ENCODE data around the gene LYST. TPM values are rescaled to one million over a fixed set of nuclear protein-coding genes. Genes with fewer than 3 reads are reported as not detected.

Gene LYST
- total and polyA plus RNA-seq, 2 of the 8 experiments (the other 6 are each of a cell fraction or from before 2014, with no cell fraction given): 0.29 to 0.58 TPM

GRCh38 chr1:235679005-235679404 is 187.7 kb downstream of the LYST start:
- ChIA-PET POLR2A (ENCODE audit: partially characterized antibody) (interaction anchor here (1.0 to 1.1 kb wide), 2 partner anchors 10 to 11 kb away, joined by 3 read pairs; no protein-coding TSS in a partner anchor), CTCF (ENCODE audit: partially characterized antibody) (interaction anchor here (1.0 to 1.3 kb wide), 3 partner anchors 9 to 78 kb away, joined by 3 read pairs; no protein-coding TSS in a partner anchor)
- H3K4ac ChIP-seq (replicated peaks; ENCODE audit: insufficient read length, low read depth, low read length): no peak overlapping the region
- no peak overlapping the region; a peak in 1 of 7 replicates for H3K9ac ChIP-seq (replicated peaks in 1 of 4; ENCODE audit: extremely low read depth in 1 of 4, low read depth in 3 of 4, low read length in 3 of 4)
- H2AK5ac ChIP-seq (ENCODE audit: low read depth, low read length): no peak overlapping the region
- H3K23ac ChIP-seq (ENCODE audit: insufficient read length): no peak overlapping the region
- FAIRE-seq: peak; percentile 48
- no peaks in the 10 kb centered on the region for H4K20me1 ChIP-seq (replicated peaks in 1 of 2; ENCODE audit: control insufficient read depth in 1 of 2, insufficient read depth in 2 of 2, low read length in 2 of 2)
- H3K4me1 ChIP-seq (replicated peaks in 1 of 4; ENCODE audit: control insufficient read depth in 3 of 4, insufficient read depth in 4 of 4, low read length in 3 of 4): peaks cover 0 to 19% (median 11%) of the 10 kb centered on the region in 4 experiments; a peak in 5 of 7 replicates
- no peak overlapping the region for H3K4me3 ChIP-seq (ENCODE audit: extremely low read depth in 1 of 4, insufficient read depth in 2 of 4, low read depth in 3 of 4, low read length in 4 of 4)
- no peak overlapping the region for H3K27ac ChIP-seq (ENCODE audit: low read depth, low read length)
- H4K5ac ChIP-seq (ENCODE audit: insufficient read length, low read depth, low read length): no peak overlapping the region
- H4K91ac ChIP-seq (replicated peaks; ENCODE audit: insufficient read length, low read length): no peak overlapping the region
- H3K4me2 ChIP-seq (ENCODE audit: insufficient read depth in 1 of 2, low read depth in 2 of 2, low read length in 2 of 2): no peak overlapping the region
- TF ChIP-seq PHF8 (conservative IDR thresholded peaks at IDR 0.05; ENCODE audit: low read depth, low read length) (no peak), JUND (IDR thresholded peaks at IDR 0.05; ENCODE audit: low read length) (no peak), RXRA (IDR thresholded peaks at IDR 0.05; ENCODE audit: insufficient read depth, low read depth, low read length) (no peak), NANOG (IDR thresholded peaks at IDR 0.05; ENCODE audit: insufficient read depth, low read depth, low read length, poor library complexity, severe bottlenecking) (no peak), POLR2AphosphoS5 (IDR thresholded peaks at IDR 0.05; ENCODE audit: low read depth, low read length) (0 out of 2 replicates have a peak, but pooled peaks have one; percentile 23)
- no peak overlapping the region for H3K18ac ChIP-seq (ENCODE audit: extremely low read depth, low read length)
- no peak overlapping the region for H2AFZ ChIP-seq (ENCODE audit: low read length)
- WGBS, 2 experiments (ENCODE audit: extremely low coverage in 1 of 2, insufficient coverage in 1 of 2, insufficient read length in 1 of 2, insufficient replicate concordance in 2 of 2, low coverage in 1 of 2, low lambda C conversion rate in 2 of 2, missing lambda C conversion rate in 1 of 2): 72% methylated on average over 2 of the region's 2 CpGs; no CpG with 5 or more reads in 1 of the 2 experiments
- H2BK12ac ChIP-seq (ENCODE audit: low read depth, low read length): no peak overlapping the region
- H3K79me2 ChIP-seq (ENCODE audit: control insufficient read depth in 1 of 2, insufficient read depth in 2 of 2, low read length in 2 of 2): peaks cover 0 to 42% of the 10 kb centered on the region in 2 experiments; a peak in 2 of 4 replicates
- H3K23me2 ChIP-seq (ENCODE audit: low read depth, low read length): no peaks in the 10 kb centered on the region
- no peak overlapping the region for H2BK15ac ChIP-seq (ENCODE audit: low read length)
- H2BK120ac ChIP-seq (replicated peaks; ENCODE audit: low read depth, low read length): no peak overlapping the region
- H3K36me3 ChIP-seq (ENCODE audit: control insufficient read depth in 2 of 4, insufficient read depth in 4 of 4, low read length in 3 of 4): no peaks in the 10 kb centered on the region; a peak in 1 of 8 replicates
- H3K14ac ChIP-seq (ENCODE audit: insufficient read length): no peak overlapping the region
- no peak overlapping the region for H3K56ac ChIP-seq (replicated peaks; ENCODE audit: insufficient read length, low read depth, low read length)
- no peaks in the 10 kb centered on the region for H3K79me1 ChIP-seq (ENCODE audit: low read depth, low read length)
- no peak overlapping the region for H2BK20ac ChIP-seq (ENCODE audit: low read length)
- H3K27me3 ChIP-seq (replicated peaks in 1 of 4; ENCODE audit: control insufficient read depth in 3 of 4, extremely low read depth in 1 of 4, insufficient read depth in 3 of 4, low read length in 3 of 4): no peaks in the 10 kb centered on the region
- no peak overlapping the region for H4K8ac ChIP-seq (ENCODE audit: extremely low read depth, insufficient read depth, low read length)
- no peak overlapping the region for H2BK5ac ChIP-seq (ENCODE audit: low read depth, low read length)
- DNase-seq (ENCODE audit: low read depth in 1 of 2, low spot score in 2 of 2): no peak
- no peaks in the 10 kb centered on the region for H3K9me3 ChIP-seq (ENCODE audit: insufficient read depth in 2 of 2, low read depth in 1 of 2, low read length in 1 of 2)

Data from H1 (cell line).